Stimulated activated CD8-positive, alpha-beta memory T cell treated with anti-CD3 and anti-CD28 coated beads, Interleukin-15, amount 100 ng/mL, for 24 hours (primary cell): ENCODE measurements around the gene GLT8D2.

ENCODE experiments used
- DNase-seq: peaks from one replicate; pipeline ENCODE4 v3.0.0-alpha.2; 2020; ENCODE audit warnings: low read depth

The GLT8D2 gene

DNA sequence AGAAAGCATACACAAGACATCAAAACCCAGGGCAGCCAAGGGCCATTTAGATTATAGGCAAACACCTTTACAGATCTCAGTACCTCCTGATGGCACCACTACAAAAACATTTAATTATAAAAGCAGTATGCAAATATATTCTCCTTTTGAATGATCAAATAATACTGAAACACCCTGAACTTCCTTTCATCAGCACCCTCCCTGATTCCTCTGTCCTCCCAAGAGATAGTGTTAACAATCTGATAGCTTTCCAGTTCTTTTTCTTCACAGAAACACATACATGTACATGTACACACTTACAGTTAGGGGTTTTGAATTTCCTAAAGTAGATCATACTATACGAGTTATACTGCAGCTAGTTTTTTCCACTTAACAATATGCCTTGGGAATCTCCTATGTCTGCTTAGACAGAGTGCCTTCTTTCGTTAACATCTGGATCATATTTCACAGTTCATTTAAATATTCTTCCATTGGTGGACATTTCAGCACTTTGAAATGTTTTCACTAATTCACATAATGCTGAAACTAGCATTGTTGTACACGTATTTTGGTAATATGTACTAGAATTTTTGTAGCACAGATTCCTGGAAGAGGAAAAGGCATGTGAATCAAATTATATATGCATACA lies 49.1 kb downstream of the GLT8D2 start:
- DNase-seq = no peak

GRCh38 chr12:103998976-103999375 lies 51.0 kb downstream of the GLT8D2 start:
- DNase-seq = no peak

- no peak for DNase-seq
Measured at GRCh38 chr12:103997286-103997900, 52.6 kb downstream of the GLT8D2 start.

DNA sequence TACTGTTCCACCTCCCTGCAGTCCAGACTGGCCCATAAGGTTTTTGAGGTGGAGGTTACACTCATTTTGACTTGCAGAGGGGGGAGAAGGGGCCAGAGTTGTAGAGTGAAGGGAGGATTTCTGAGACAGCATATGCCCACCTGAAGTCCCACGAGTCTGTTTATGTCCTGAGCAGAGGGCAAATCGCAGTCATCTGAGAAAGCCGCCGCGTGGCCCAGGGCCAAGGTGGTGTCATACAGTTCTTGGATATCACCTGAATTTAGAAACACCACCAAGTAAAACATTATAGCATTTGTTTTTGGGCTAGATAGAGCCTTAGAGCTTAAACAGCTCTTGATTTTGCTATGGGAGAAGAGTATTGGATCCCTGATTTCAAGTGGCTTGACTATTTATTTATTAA lies 53.4 kb downstream of the GLT8D2 start:
- DNase-seq = no peak

- DNase-seq = no peak
Measured at GRCh38 chr12:103994235-103994634, 55.8 kb downstream of the GLT8D2 start.

GRCh38 chr12:103986829-103987228 lies 63.2 kb downstream of the GLT8D2 start:
- no peak for DNase-seq

GRCh38 chr12:103978384-103978982 lies 71.5 kb downstream of the GLT8D2 start:
- no peak for DNase-seq

- DNase-seq = no peak
Measured at GRCh38 chr12:103975368-103975767, 74.6 kb downstream of the GLT8D2 start.

- no peak for DNase-seq
Measured at GRCh38 chr12:103973909-103974308, 76.1 kb downstream of the GLT8D2 start.

GRCh38 chr12:103969391-103969790 lies 80.6 kb downstream of the GLT8D2 start:
- DNase-seq = no peak

- DNase-seq = no peak
Measured at GRCh38 chr12:103966736-103967135, 83.3 kb downstream of the GLT8D2 start.

DNA sequence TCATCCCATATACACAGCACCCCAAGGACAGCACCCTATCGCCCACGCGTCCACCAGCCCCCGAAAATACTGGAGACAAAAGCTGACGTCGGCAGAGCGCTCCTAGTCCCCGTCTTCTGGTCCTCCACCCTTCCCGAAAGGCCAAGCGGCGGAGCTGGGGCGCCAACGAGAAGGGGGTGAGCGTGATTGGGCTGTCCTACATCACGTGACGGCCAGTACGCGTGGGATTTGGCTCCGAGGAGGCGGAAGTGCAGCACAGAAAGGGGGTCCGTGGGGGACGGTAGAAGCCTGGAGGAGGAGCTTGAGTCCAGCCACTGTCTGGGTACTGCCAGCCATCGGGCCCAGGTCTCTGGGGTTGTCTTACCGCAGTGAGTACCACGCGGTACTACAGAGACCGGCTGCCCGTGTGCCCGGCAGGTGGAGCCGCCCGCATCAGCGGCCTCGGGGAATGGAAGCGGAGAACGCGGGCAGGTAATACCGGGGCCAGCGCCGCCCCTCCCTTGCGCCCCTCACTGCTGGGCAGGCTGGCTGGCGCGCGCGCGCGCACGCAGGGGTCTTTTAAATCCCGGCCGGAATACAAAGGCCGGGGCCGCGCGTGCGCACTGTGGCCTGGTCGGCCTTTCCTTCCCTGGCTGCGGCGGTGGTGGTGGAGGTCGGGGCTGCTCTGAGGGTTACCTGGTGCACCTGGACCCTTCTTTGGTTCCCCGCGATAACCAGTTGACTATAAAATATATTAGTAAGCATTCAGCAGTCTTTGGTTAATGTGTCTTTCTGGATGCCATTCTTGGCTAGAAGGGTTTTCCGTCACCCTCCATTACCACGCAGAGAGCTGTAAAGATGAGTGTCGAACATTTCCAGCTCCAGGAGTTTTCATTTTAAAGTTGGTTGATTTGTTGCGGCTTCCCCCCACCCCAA lies 84.1 kb downstream of the GLT8D2 start, which contains the start of gene TDG:
TDG (plus strand) TSS at position 283 of the 915 bp plus-strand sequence; CDS start at position 449, 166 bp downstream.
- peak; percentile 84 for DNase-seq

- no peak for DNase-seq
Measured at GRCh38 chr12:103965255-103965589, 84.8 kb downstream of the GLT8D2 start.

- no peak for DNase-seq
Measured at GRCh38 chr12:103964805-103965204, 85.2 kb downstream of the GLT8D2 start.

DNA sequence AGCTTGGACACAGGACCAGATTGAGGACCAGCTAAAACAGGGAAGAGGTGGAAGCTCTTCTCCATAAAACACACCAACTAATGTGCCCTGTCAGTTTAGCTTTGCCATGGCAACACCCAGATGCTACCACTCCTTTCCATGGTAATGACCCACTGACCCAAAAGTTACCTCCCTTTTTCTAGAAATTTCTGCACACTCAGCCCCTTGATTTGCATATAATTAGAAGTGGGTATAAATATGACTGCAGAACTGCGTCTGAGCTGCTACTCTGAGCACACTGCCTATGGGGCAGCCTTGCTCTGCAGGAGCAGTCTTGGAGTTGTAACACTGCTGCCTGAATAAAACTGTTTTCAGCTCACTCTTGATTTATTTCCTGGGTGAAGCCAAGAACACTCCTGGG lies 87.5 kb downstream of the GLT8D2 start:
- no peak for DNase-seq

- DNase-seq = no peak
Measured at GRCh38 chr12:103960616-103961227, 89.3 kb downstream of the GLT8D2 start.

DNA sequence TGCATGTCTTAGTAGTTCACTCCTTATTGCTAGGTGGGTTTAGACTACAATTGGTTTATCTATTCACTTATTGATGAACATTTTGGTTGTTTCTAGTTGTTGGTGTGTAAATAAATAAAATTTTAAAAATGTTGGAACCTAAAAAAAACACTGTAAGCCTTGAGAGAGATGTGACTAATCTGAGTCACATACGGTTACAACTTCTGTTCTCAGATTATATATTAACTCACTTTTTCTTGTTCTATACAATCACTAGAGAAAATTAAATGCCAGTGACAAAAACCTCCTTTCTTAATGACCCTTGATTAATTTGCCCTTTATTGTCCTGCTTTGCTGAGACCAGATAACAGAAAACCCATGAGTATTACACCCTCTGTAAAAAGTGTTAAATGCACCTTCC lies 91.4 kb downstream of the GLT8D2 start:
- DNase-seq = no peak

- no peak for DNase-seq
Measured at GRCh38 chr12:103957865-103958388, 92.1 kb downstream of the GLT8D2 start.

DNA sequence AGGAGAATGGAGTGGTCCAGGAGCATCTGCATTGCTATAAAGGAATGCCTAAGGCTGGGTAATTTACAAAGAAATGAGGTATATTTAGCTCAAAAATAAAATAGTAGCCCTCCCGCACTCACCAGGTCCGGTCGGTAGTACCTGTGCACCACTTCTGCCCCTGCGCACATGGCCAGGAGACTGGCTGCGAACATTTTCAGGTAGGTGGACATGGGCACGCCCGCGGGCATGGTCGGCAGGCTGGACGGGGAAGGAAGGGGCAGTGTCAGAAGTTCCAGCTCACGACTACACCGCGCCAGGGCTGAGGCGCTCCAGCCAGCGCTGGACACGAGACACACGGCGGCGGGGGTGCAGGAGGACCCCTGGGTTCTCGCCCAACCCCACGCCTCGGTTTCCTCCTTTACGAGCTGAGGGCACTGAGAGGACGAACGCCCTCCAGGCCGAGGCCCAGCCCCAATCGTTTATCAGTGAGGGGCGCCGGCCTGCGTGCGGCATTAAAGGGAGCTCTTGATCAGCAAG lies 93.4 kb downstream of the GLT8D2 start:
- DNase-seq = peak; percentile 12

GRCh38 chr12:103955811-103956508 lies 94.0 kb downstream of the GLT8D2 start:
- DNase-seq = no peak

DNA sequence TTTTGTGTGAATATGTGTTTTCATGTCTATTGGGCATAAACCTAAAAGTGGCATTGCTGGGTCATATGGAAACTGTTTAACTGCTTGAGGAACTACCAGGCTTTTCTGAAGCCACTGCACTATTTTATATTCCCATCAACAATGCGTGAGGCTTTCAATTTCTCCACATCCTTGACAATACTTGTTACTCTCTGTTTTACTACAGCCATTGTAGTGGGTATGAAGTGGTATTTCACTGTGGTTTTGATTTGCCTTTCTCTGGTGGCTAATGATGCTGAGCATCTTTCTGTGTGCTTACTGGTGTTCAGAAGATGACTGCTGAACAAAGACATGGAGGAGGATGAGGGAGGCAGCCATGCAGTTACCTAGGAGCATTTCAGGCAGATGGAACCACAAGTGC lies 97.5 kb downstream of the GLT8D2 start:
- DNase-seq = no peak
